Left lung (tissue), 10 donors: ENCODE data around the gene SEPTIN7. TPM values are rescaled to one million over a fixed set of nuclear protein-coding genes. Genes with fewer than 3 reads are reported as not detected.

Source experiments
- ATAC-seq: fragments of 200-7000 bp; cut with Tn5 transposase; one replicate; pipeline ENCODE4 v1.9.1; 2020; ENCODE audit warnings: moderate library complexity
- DNase-seq, 4 donors: peaks; one replicate each; pipeline ENCODE4 v3.0.0-alpha.2; 2013 to 2020
- H3K27ac ChIP-seq, 2 donors: fragments of 200-600 bp; sonication (generic) in 1 of 2; one replicate each; pipeline versions ENCODE4 v1.5.0 to v1.8.0; 2020 to 2021
- H3K27me3 ChIP-seq, 2 donors: fragments of 200-600 bp; sonication (generic) in 1 of 2; one replicate each; pipeline versions ENCODE4 v1.5.0 to v1.8.0; 2020 to 2021
- H3K36me3 ChIP-seq, 2 donors: fragments of 200-600 bp; sonication (generic) in 1 of 2; one replicate each; pipeline versions ENCODE4 v1.5.0 to v1.8.0; 2020 to 2021
- H3K4me1 ChIP-seq, 2 donors: fragments of 200-600 bp; one replicate each; pipeline ENCODE4 v1.8.0; 2021
- H3K4me3 ChIP-seq, 2 donors: fragments of 200-600 bp; sonication (generic) in 1 of 2; one replicate each; pipeline versions ENCODE4 v1.5.0 to v1.8.0; 2020 to 2021; ENCODE audit warnings: mild to moderate bottlenecking in 1 of 2
- H3K9me3 ChIP-seq, 2 donors: fragments of 200-600 bp; sonication (generic) in 1 of 2; one replicate each; pipeline versions ENCODE4 v1.5.0 to v1.8.0; 2020 to 2021
- intact Hi-C, 2 donors: fragments of 100-400 bp; cut with DNase I; formaldehyde crosslinking; loops; one replicate each; pipeline versions ENCODE4 v1.11.2 to v1.14.2; 2022
- polyA plus RNA-seq, 6 donors: library from polyadenylated mRNA; unstranded; fragments of 120-200 nt; gene quantifications; one replicate each; pipeline ENCODE4 v1.2.1, GENCODE V29; 2013; ENCODE audit not compliant: insufficient read length in 6 of 6
- total RNA-seq, 2 donors: library from RNA; stranded (reverse); fragmentation: NEBNext Ultra II Directional; extraction: Animal tissue kit (Norgen Biotek cat#: 25700); gene quantifications; one replicate each; pipeline ENCODE4 v1.2.1, GENCODE V29; 2021
- TF ChIP-seq, protein P1 (sequence below), 2 donors: fragments of 200-600 bp; sonication (generic) in 1 of 2; IDR thresholded peaks; one replicate each; pipeline versions ENCODE4 v1.5.0 to v1.8.0; 2021; ENCODE audit warnings: antibody characterized with exemption in 2 of 2
- donor health status: DM: no; HTN: yes; CAD: no.
- donor health status: DM: no; HTN: no; CAD: no.

The SEPTIN7 gene
- total and polyA plus RNA-seq, 8 donors: 174 to 511 (median 440) TPM

DNA sequence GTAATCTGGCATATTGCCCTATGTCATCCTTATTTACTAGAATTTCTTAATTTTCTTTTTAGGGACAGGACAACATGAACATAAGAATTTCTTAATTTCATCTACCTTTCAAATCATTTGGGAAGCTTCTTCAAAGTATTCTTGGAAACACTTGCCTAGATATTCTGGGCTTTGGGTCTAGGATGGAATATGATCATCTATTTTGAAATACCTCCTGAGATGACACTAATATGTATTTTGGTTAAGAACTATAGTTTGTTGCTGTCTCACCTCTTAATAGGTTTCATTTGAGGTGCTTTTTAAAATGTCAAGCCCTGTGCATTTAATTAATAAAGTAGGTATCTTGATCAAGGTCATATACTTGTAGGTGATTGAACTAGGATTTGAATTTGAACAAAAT, 49.1 kb downstream of the SEPTIN7 start:
- TF ChIP-seq, protein P1, sequence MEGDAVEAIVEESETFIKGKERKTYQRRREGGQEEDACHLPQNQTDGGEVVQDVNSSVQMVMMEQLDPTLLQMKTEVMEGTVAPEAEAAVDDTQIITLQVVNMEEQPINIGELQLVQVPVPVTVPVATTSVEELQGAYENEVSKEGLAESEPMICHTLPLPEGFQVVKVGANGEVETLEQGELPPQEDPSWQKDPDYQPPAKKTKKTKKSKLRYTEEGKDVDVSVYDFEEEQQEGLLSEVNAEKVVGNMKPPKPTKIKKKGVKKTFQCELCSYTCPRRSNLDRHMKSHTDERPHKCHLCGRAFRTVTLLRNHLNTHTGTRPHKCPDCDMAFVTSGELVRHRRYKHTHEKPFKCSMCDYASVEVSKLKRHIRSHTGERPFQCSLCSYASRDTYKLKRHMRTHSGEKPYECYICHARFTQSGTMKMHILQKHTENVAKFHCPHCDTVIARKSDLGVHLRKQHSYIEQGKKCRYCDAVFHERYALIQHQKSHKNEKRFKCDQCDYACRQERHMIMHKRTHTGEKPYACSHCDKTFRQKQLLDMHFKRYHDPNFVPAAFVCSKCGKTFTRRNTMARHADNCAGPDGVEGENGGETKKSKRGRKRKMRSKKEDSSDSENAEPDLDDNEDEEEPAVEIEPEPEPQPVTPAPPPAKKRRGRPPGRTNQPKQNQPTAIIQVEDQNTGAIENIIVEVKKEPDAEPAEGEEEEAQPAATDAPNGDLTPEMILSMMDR (IDR thresholded peaks at IDR 0.05): no peak
- no peak for DNase-seq
- peaks cover 0 to 16% of the 10 kb centered on the region in 2 donors for H3K36me3 ChIP-seq

More for the DNA sequence above, 49.1 kb downstream of the SEPTIN7 start:
- intact Hi-C loops: no loop called here
- Histone ChIP-seq H3K27me3 (no peaks in the 10 kb centered on the region), H3K4me3 (no peak overlapping the region), H3K9me3 (no peaks in the 10 kb centered on the region), H3K4me1 (peaks cover 0 to 3% of the 10 kb centered on the region in 2 donors), H3K27ac (no peak overlapping the region)
- no peak for ATAC-seq

Other genes with a start within 250 kb of the SEPTIN7 start
- gene HERPUD2, start 105.9 kb upstream of the SEPTIN7 start, total RNA-seq: 10 to 100 TPM; 31.3 to 31.6 TPM
- gene HERPUD2, start 105.9 kb upstream of the SEPTIN7 start, polyA plus RNA-seq: 10 to 100 TPM; 40.3 to 45.0 (median 41.6) TPM